ENCODE data around the gene TSPAN10. TPM values are rescaled to one million over a fixed set of nuclear protein-coding genes. Genes with fewer than 3 reads are reported as not detected.

The TSPAN10 gene
- total and polyA plus RNA-seq, 2 experiments from 2014 or later, result 2.6 to 4.7 TPM

- no peaks in the 10 kb centered on the region for H3K27me3 ChIP-seq (replicated peaks; ENCODE audit: insufficient read depth)
- peaks cover 94% of the 10 kb centered on the region for H3K79me2 ChIP-seq (ENCODE audit: insufficient read depth)
- H3K4me1 ChIP-seq (ENCODE audit: insufficient read depth), result peaks cover 8% of the 10 kb centered on the region; the same call in 1 of the 2 replicates
- TF ChIP-seq EZH2 (IDR thresholded peaks at IDR 0.05; ENCODE audit: insufficient read depth, poor library complexity, severe bottlenecking), result no peak
- TF ChIP-seq EZH2phosphoT487 (IDR thresholded peaks at IDR 0.05; ENCODE audit: insufficient read depth, low read depth), result no peak
- H3K4me3 ChIP-seq, result no peak overlapping the region
- H3K4me2 ChIP-seq (ENCODE audit: unreplicated experiment), result no peak overlapping the region
- in situ Hi-C loops (cut with MboI), result no loop called here
- no peak for DNase-seq
- peaks cover 7% of the 10 kb centered on the region; the same call in 1 of the 2 replicates for H3K36me3 ChIP-seq (ENCODE audit: low read depth)
- no peaks in the 10 kb centered on the region for H4K20me1 ChIP-seq (ENCODE audit: insufficient read depth)
- H3K9me3 ChIP-seq (ENCODE audit: low read depth), result no peaks in the 10 kb centered on the region
- no peak overlapping the region for H2AFZ ChIP-seq
- no peak overlapping the region for H3K9ac ChIP-seq
- no peak overlapping the region for H3K27ac ChIP-seq
- H3K9me2 ChIP-seq (ENCODE audit: insufficient read depth), result no peaks in the 10 kb centered on the region
- WGBS, 2 experiments (ENCODE audit: low coverage in 1 of 2, low lambda C conversion rate in 2 of 2, missing lambda C conversion rate in 2 of 2), result 83 to 87% methylated on average over 25 of the region's 25 CpGs
- peaks cover 9% of the 10 kb centered on the region; the same call in 1 of the 2 replicates for H3F3A ChIP-seq (ENCODE audit: insufficient read depth)
Observed at GRCh38 chr17:81697261-81698044, 60.5 kb downstream of the TSPAN10 start.

Small RNAs within 50 kb of the gene (microRNA-seq; reads per million reads assigned to microRNA genes)
- gene MIR6786 (ENCODE audit: borderline number of aligned reads), result 1.5 reads per million

Small RNAs within 50 kb of the gene (small RNA-seq; reads per million reads assigned to genes)
- gene MIR6786 (ENCODE audit: low read depth, low replicate concordance), result not detected

Other genes with a start within 250 kb of the TSPAN10 start
- 3.0 and 5.2 TPM in 2 replicates for gene BAHCC1, start 241.7 kb upstream of the TSPAN10 start, total RNA-seq (2014; rRNA removed; shearing (Covaris generic))
- 0.91 and 1.3 TPM in 2 replicates for gene BAHCC1, start 241.7 kb upstream of the TSPAN10 start, polyA plus RNA-seq (2016; fragmentation: Nextera tagmentation; extraction: Ambion mirVana)
- gene ACTG1, start 124.4 kb upstream of the TSPAN10 start, total RNA-seq (2014; rRNA removed; shearing (Covaris generic)), result 8,476 and 9,349 TPM in 2 replicates
- gene ACTG1, start 124.4 kb upstream of the TSPAN10 start, polyA plus RNA-seq (2016; fragmentation: Nextera tagmentation; extraction: Ambion mirVana), result 3,778 and 3,933 TPM in 2 replicates
- gene FSCN2, start 108.8 kb upstream of the TSPAN10 start, total RNA-seq (2014; rRNA removed; shearing (Covaris generic)), result 2.3 and 3.2 TPM in 2 replicates
- gene FSCN2, start 108.8 kb upstream of the TSPAN10 start, polyA plus RNA-seq (2016; fragmentation: Nextera tagmentation; extraction: Ambion mirVana), result 0.23 and 0.48 TPM in 2 replicates
- gene FAAP100, start 84.8 kb upstream of the TSPAN10 start, total RNA-seq (2014; rRNA removed; shearing (Covaris generic)), result 44.9 and 45.5 TPM in 2 replicates
- gene FAAP100, start 84.8 kb upstream of the TSPAN10 start, polyA plus RNA-seq (2016; fragmentation: Nextera tagmentation; extraction: Ambion mirVana), result 25.2 and 25.7 TPM in 2 replicates
- gene NPLOC4, start 84 bp upstream of the TSPAN10 start, total RNA-seq (2014; rRNA removed; shearing (Covaris generic)), result 62.9 and 64.6 TPM in 2 replicates
- gene NPLOC4, start 84 bp upstream of the TSPAN10 start, polyA plus RNA-seq (2016; fragmentation: Nextera tagmentation; extraction: Ambion mirVana), result 51.4 and 51.5 TPM in 2 replicates
- not detected in 2 replicates for gene PDE6G, start 19.3 kb downstream of the TSPAN10 start, total RNA-seq (2014; rRNA removed; shearing (Covaris generic))
- gene PDE6G, start 19.3 kb downstream of the TSPAN10 start, polyA plus RNA-seq (2016; fragmentation: Nextera tagmentation; extraction: Ambion mirVana), result not detected in 2 replicates
- 19.9 and 49.3 TPM in 2 replicates for gene OXLD1, start 29.4 kb downstream of the TSPAN10 start, total RNA-seq (2014; rRNA removed; shearing (Covaris generic))
- gene OXLD1, start 29.4 kb downstream of the TSPAN10 start, polyA plus RNA-seq (2016; fragmentation: Nextera tagmentation; extraction: Ambion mirVana), result 48.5 and 50.4 TPM in 2 replicates
- gene CCDC137, start 29.5 kb downstream of the TSPAN10 start, total RNA-seq (2014; rRNA removed; shearing (Covaris generic)), result 11.6 and 11.7 TPM in 2 replicates
- 22.0 and 22.8 TPM in 2 replicates for gene CCDC137, start 29.5 kb downstream of the TSPAN10 start, polyA plus RNA-seq (2016; fragmentation: Nextera tagmentation; extraction: Ambion mirVana)
- 37.6 and 45.6 TPM in 2 replicates for gene ARL16, start 46.6 kb downstream of the TSPAN10 start, total RNA-seq (2014; rRNA removed; shearing (Covaris generic))
- 70.8 and 72.8 TPM in 2 replicates for gene ARL16, start 46.6 kb downstream of the TSPAN10 start, polyA plus RNA-seq (2016; fragmentation: Nextera tagmentation; extraction: Ambion mirVana)
- gene HGS, start 46.8 kb downstream of the TSPAN10 start, total RNA-seq (2014; rRNA removed; shearing (Covaris generic)), result 161 and 166 TPM in 2 replicates
- 106 and 110 TPM in 2 replicates for gene HGS, start 46.8 kb downstream of the TSPAN10 start, polyA plus RNA-seq (2016; fragmentation: Nextera tagmentation; extraction: Ambion mirVana)
- gene MRPL12, start 66.2 kb downstream of the TSPAN10 start, total RNA-seq (2014; rRNA removed; shearing (Covaris generic)), result 4.3 and 4.9 TPM in 2 replicates
- gene MRPL12, start 66.2 kb downstream of the TSPAN10 start, polyA plus RNA-seq (2016; fragmentation: Nextera tagmentation; extraction: Ambion mirVana), result 76.3 and 78.5 TPM in 2 replicates
- gene SLC25A10, start 75.1 kb downstream of the TSPAN10 start, total RNA-seq (2014; rRNA removed; shearing (Covaris generic)), result 10.9 and 16.9 TPM in 2 replicates
- gene SLC25A10, start 75.1 kb downstream of the TSPAN10 start, polyA plus RNA-seq (2016; fragmentation: Nextera tagmentation; extraction: Ambion mirVana), result 11.0 and 12.5 TPM in 2 replicates
- not detected in 2 replicates for gene GCGR, start 167.0 kb downstream of the TSPAN10 start, total RNA-seq (2014; rRNA removed; shearing (Covaris generic))
- gene GCGR, start 167.0 kb downstream of the TSPAN10 start, polyA plus RNA-seq (2016; fragmentation: Nextera tagmentation; extraction: Ambion mirVana), result not detected in 2 replicates
- 102 and 135 TPM in 2 replicates for gene MCRIP1, start 196.1 kb downstream of the TSPAN10 start, total RNA-seq (2014; rRNA removed; shearing (Covaris generic))
- 145 and 147 TPM in 2 replicates for gene MCRIP1, start 196.1 kb downstream of the TSPAN10 start, polyA plus RNA-seq (2016; fragmentation: Nextera tagmentation; extraction: Ambion mirVana)
- gene PPP1R27, start 197.9 kb downstream of the TSPAN10 start, total RNA-seq (2014; rRNA removed; shearing (Covaris generic)), result not detected in 2 replicates
- gene PPP1R27, start 197.9 kb downstream of the TSPAN10 start, polyA plus RNA-seq (2016; fragmentation: Nextera tagmentation; extraction: Ambion mirVana), result 0.37 TPM in 1 of 2 replicates, not detected in the other
- 3,203 and 4,003 TPM in 2 replicates for gene P4HB, start 223.3 kb downstream of the TSPAN10 start, total RNA-seq (2014; rRNA removed; shearing (Covaris generic))
- 1,651 and 1,674 TPM in 2 replicates for gene P4HB, start 223.3 kb downstream of the TSPAN10 start, polyA plus RNA-seq (2016; fragmentation: Nextera tagmentation; extraction: Ambion mirVana)
- gene ARHGDIA, start 234.1 kb downstream of the TSPAN10 start, total RNA-seq (2014; rRNA removed; shearing (Covaris generic)), result 193 and 208 TPM in 2 replicates
- 310 and 313 TPM in 2 replicates for gene ARHGDIA, start 234.1 kb downstream of the TSPAN10 start, polyA plus RNA-seq (2016; fragmentation: Nextera tagmentation; extraction: Ambion mirVana)

All from GM23248 (cell line).